Mammary epithelial cell (primary cell): ENCODE data around the gene ZBTB16.

ENCODE experiments used
- CTCF ChIP-seq, 2 donors: IDR thresholded peaks in 1 of 2; conservative IDR thresholded peaks in 1 of 2; 2 replicates each; pipeline ENCODE4 v1.5.1; 2011 to 2012; ENCODE audit warnings: inconsistent platforms in 2 of 2, low read length in 2 of 2, mild to moderate bottlenecking in 2 of 2, control low read depth in 1 of 2, low read depth in 1 of 2; ENCODE audit not compliant: insufficient read depth in 1 of 2; ENCODE audit errors: extremely low read depth in 1 of 2
- EZH2 ChIP-seq: IDR thresholded peaks from 2 replicates; pipeline ENCODE4 v1.6.1; 2012; ENCODE audit warnings: low read length, inconsistent platforms, borderline replicate concordance

GRCh38 chr11:114194702-114195101 is 135.2 kb downstream of the ZBTB16 start:
- no peak for TF ChIP-seq CTCF (conservative IDR thresholded peaks at IDR 0.05 in 1 of 2, IDR thresholded peaks at IDR 0.05 in 1 of 2; ENCODE audit: extremely low read depth in 1 of 2, insufficient read depth in 1 of 2, low read depth in 1 of 2, low read length in 2 of 2)
- no peak for TF ChIP-seq EZH2
